BJ (cell line): ENCODE data around the gene C2CD4A. TPM values are rescaled to one million over a fixed set of nuclear protein-coding genes. Genes with fewer than 3 reads are reported as not detected.

Experiments
- CTCF ChIA-PET: fragments of 350-600 bp; formaldehyde crosslinking; extraction: SDS; loops from one replicate; lab custom pipeline; 2021; ENCODE audit warnings: antibody characterized with exemption, inconsistent platforms; lab: Yijun Ruan, JAX
- POLR2A ChIA-PET: fragments of 300-600 bp; sonication (Branson Sonifier 250); formaldehyde crosslinking; extraction: SDS; loops from one replicate; lab custom pipeline; 2021; ENCODE audit warnings: antibody characterized with exemption; lab: Charles Lee
- DNase-seq: peaks from one replicate; pipeline ENCODE4 v3.0.0-alpha.2; 2011; ENCODE audit warnings: low read depth
- H3K27me3 ChIP-seq: 2 replicates; pipeline ENCODE4 v1.6.0; 2011; ENCODE audit warnings: low read length; ENCODE audit not compliant: control insufficient read depth, insufficient read depth
- H3K36me3 ChIP-seq: 2 replicates; pipeline ENCODE4 v1.5.1; 2011; ENCODE audit warnings: low read length; ENCODE audit not compliant: control insufficient read depth, insufficient read depth
- H3K4me3 ChIP-seq: 2 replicates; pipeline ENCODE4 v1.5.1; 2011; ENCODE audit warnings: low read depth, mild to moderate bottlenecking, control low read depth, low read length
- CTCF ChIP-seq: IDR thresholded peaks from 2 replicates; pipeline ENCODE4 v1.5.1; 2011; ENCODE audit warnings: low read depth, mild to moderate bottlenecking, control low read depth, inconsistent platforms, low read length, moderate library complexity; ENCODE audit not compliant: insufficient read depth
- polyA plus RNA-seq: library from polyadenylated mRNA; depleted of rRNA; stranded (reverse); fragments of >200 nt; gene quantifications from 2 replicates; pipeline ENCODE4 v1.2.3, GENCODE V29; 2011

Gene C2CD4A
- polyA plus RNA-seq, 1 experiment = not detected

DNA sequence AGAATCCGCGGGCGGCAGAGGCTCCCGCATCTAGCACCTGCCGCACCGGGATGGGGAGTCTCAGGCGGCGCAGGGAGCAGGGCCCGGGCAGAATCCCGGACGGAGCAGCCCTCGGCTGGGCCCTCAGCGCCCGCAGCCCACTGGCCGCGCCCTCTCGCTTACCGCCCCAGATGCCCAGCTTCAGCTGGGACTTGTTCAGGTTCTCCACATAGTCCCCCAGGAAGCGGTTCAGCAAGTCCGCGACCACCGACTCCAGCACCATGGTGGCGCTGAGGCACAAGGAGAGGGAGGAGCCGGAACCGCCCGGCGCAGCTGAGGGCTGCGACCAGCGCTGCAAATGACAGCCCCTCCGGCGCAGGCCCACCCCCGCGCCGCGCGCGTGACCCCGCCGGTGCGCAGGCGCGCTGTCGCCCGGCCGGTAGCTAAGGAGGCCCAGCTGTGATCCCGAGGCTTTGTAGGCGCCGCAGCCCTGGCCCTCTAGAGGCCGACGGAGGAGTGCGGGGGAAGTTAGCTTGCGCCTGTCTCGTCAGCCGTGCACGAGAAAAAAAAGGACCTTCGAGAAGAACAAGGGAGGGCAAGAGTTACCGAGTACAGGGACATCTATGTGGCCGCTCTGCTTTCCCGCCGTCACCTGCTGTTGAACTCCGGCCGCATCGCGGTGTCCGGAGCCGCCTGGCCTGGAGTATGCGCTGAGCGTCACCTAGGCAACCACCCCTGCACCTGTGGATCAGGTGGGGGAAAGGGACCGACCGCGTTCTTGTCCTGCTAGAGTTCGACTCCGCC is 6.5 kb upstream of the C2CD4A start, which contains the start of gene VPS13C:
VPS13C (minus strand) TSS at position 335 of the 783 bp plus-strand sequence; CDS start at position 262, 73 bp downstream.
- Histone ChIP-seq H3K36me3 (no peaks in the 10 kb centered on the region), H3K27me3 (peaks cover 2% of the 10 kb centered on the region; the same call in 1 of the 2 replicates), H3K4me3 (peak within 1 kb of the TSS; percentile 88)
- ChIA-PET CTCF (interaction anchor here (0.6 to 3.6 kb wide), 21 partner anchors 8 to 385 kb away, joined by 3 to 25 read pairs (median 4); no protein-coding TSS in a partner anchor), POLR2A (no interaction called here)
- peak; percentile 68 for DNase-seq
- peak; percentile 86 for TF ChIP-seq CTCF

DNA sequence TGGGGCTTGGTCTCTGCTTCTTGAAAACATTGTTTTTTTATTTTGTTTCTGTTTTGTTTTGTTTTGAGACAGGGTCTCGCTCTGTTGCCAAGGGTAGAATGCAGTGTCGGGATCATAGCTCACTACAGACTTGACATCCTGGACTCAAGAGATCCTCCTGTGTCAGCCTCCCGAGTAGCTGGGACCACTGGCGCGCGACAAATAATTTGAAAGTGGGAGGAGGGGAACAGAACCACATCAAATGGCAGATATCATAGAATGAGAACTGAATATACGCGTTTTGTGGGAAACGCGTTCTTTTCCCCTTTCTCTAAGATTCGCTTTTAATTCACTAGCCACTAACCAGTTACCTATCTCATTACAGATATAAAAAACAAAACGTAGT is 5.9 kb upstream of the C2CD4A start:
- POLR2A ChIA-PET = no interaction called here

GRCh38 chr15:62063825-62064635 is 2.7 kb upstream of the C2CD4A start:
- no peaks in the 10 kb centered on the region for H3K36me3 ChIP-seq
- DNase-seq = no peak
- peaks cover 18% of the 10 kb centered on the region for H3K27me3 ChIP-seq
- no peak overlapping the region for H3K4me3 ChIP-seq
- ChIA-PET POLR2A (no interaction called here), CTCF (interaction anchor here (0.9 to 1.2 kb wide), 2 partner anchors 10 to 190 kb away, joined by 3 read pairs; no protein-coding TSS in a partner anchor)
- no peak for TF ChIP-seq CTCF

More for the DNA sequence above, 5.9 kb upstream of the C2CD4A start:
- Histone ChIP-seq H3K27me3 (peaks cover 3% of the 10 kb centered on the region), H3K36me3 (no peaks in the 10 kb centered on the region), H3K4me3 (peak overlapping the region; percentile 88)
- CTCF ChIA-PET = interaction anchor here (0.8 to 3.6 kb wide), 15 partner anchors 11 to 297 kb away, joined by 3 to 25 read pairs (median 4); no protein-coding TSS in a partner anchor
- TF ChIP-seq CTCF = no peak
- no peak for DNase-seq

GRCh38 chr15:62067448-62068044 is 769 bp downstream of the C2CD4A start:
- H3K4me3 ChIP-seq = peak overlapping the region; percentile 28
- no peak for TF ChIP-seq CTCF
- H3K27me3 ChIP-seq = peaks cover 16% of the 10 kb centered on the region
- H3K36me3 ChIP-seq = no peaks in the 10 kb centered on the region
- ChIA-PET POLR2A (no interaction called here), CTCF (no interaction called here)
- DNase-seq = no peak
